IMR-90 (cell line): Measurements from ENCODE around the gene KLHL30. TPM values are rescaled to one million over a fixed set of nuclear protein-coding genes. Genes with fewer than 3 reads are reported as not detected.
A peak's percentile ranks its signal among the peaks of the same experiment; 100 is the strongest.

Experiments
- ATAC-seq: fragments of 200-7000 bp; cut with Tn5 transposase; 2 replicates; pipeline ENCODE4 v1.9.1; 2020; ENCODE audit warnings: low read depth, mild to moderate bottlenecking, moderate library complexity
- BruUV-seq: library from RNA; stranded (reverse); fragments of 400-500 nt; replicated peaks from 2 replicates; lab custom pipeline; 2021; lab: Mats Ljungman, UMichigan
- CTCF ChIA-PET: fragments of 300-600 bp; formaldehyde crosslinking; extraction: SDS; loops from one replicate; lab custom pipeline; 2021; ENCODE audit warnings: antibody characterized with exemption; lab: Yijun Ruan, JAX
- POLR2A ChIA-PET: fragments of 300-600 bp; sonication (Branson Sonifier 250); formaldehyde crosslinking; loops from one replicate; lab custom pipeline; 2022; ENCODE audit warnings: antibody characterized with exemption; ENCODE audit not compliant: unreplicated experiment; lab: Charles Lee
- DNase-seq: peaks from one replicate; pipeline ENCODE4 v3.0.0; 2013
- H2AFZ ChIP-seq: replicated peaks from 2 replicates; pipeline ENCODE3; 2013; ENCODE audit warnings: low read length, mild to moderate bottlenecking; ENCODE audit not compliant: poor library complexity
- H2AK5ac ChIP-seq: 2 replicates; pipeline ENCODE4 v1.6.1; 2013; ENCODE audit warnings: low read depth, low read length, inconsistent platforms
- H2AK9ac ChIP-seq: replicated peaks from 2 replicates; pipeline ENCODE3; 2013; ENCODE audit warnings: mild to moderate bottlenecking, low read depth, low read length, moderate library complexity; ENCODE audit not compliant: poor library complexity
- H2BK120ac ChIP-seq: 2 replicates; pipeline ENCODE4 v1.6.1; 2013; ENCODE audit warnings: low read depth, low read length, inconsistent platforms
- H2BK15ac ChIP-seq: 3 replicates; pipeline ENCODE4 v1.6.1; 2013; ENCODE audit warnings: low read depth, low read length, inconsistent platforms
- H2BK20ac ChIP-seq: 2 replicates; pipeline ENCODE4 v1.6.1; 2013; ENCODE audit warnings: low read depth, mild to moderate bottlenecking, inconsistent platforms, low read length, moderate library complexity
- H2BK5ac ChIP-seq: 2 replicates; pipeline ENCODE4 v1.6.1; 2013; ENCODE audit warnings: mild to moderate bottlenecking, low read depth, low read length, inconsistent platforms; ENCODE audit not compliant: poor library complexity, severe bottlenecking
- H3K14ac ChIP-seq: replicated peaks from 2 replicates; pipeline ENCODE4 v1.6.1; 2013; ENCODE audit warnings: low read depth, low read length, inconsistent platforms
- H3K18ac ChIP-seq: 2 replicates; pipeline ENCODE4 v1.6.1; 2013; ENCODE audit warnings: low read depth, low read length, control low read depth
- H3K23ac ChIP-seq: 2 replicates; pipeline ENCODE4 v1.6.1; 2013; ENCODE audit warnings: low read depth, low read length, inconsistent platforms
- H3K27ac ChIP-seq: 2 replicates; pipeline ENCODE4 v1.5.1; 2013; ENCODE audit warnings: mild to moderate bottlenecking, control low read depth, low read length; ENCODE audit not compliant: insufficient read depth
- H3K27me3 ChIP-seq: 2 replicates; pipeline ENCODE4 v1.6.1; 2013; ENCODE audit warnings: low read length; ENCODE audit not compliant: control insufficient read depth, insufficient read depth
- H3K36me3 ChIP-seq: 2 replicates; pipeline ENCODE4 v1.6.1; 2013; ENCODE audit warnings: low read length, mixed read lengths; ENCODE audit not compliant: control insufficient read depth, insufficient read depth
- H3K4ac ChIP-seq: 2 replicates; pipeline ENCODE4 v1.6.1; 2013; ENCODE audit warnings: low read depth, low read length, inconsistent platforms
- H3K4me1 ChIP-seq: 2 replicates; pipeline ENCODE4 v1.6.1; 2013; ENCODE audit warnings: low read length, mixed read lengths; ENCODE audit not compliant: control insufficient read depth, insufficient read depth
- H3K4me2 ChIP-seq: 2 replicates; pipeline ENCODE4 v1.6.1; 2013; ENCODE audit warnings: low read depth, mild to moderate bottlenecking, control low read depth, low read length, moderate library complexity
- H3K4me3 ChIP-seq: 2 replicates; pipeline ENCODE4 v1.5.1; 2013; ENCODE audit warnings: low read depth, mild to moderate bottlenecking, control low read depth, low read length, moderate library complexity; ENCODE audit not compliant: insufficient read depth
- H3K56ac ChIP-seq: 2 replicates; pipeline ENCODE4 v1.6.1; 2013; ENCODE audit warnings: low read length, inconsistent platforms; ENCODE audit not compliant: insufficient read depth; ENCODE audit errors: extremely low read depth
- H3K79me1 ChIP-seq, 2 experiments: 2 replicates each; pipeline ENCODE4 v1.6.1; 2013; ENCODE audit warnings: low read length in 2 of 2, inconsistent platforms in 1 of 2, low read depth in 1 of 2
- H3K9ac ChIP-seq: 2 replicates; pipeline ENCODE4 v1.6.1; 2013; ENCODE audit warnings: low read depth, low read length, control low read depth
- H3K9me1 ChIP-seq: 2 replicates; pipeline ENCODE4 v1.6.1; 2013; ENCODE audit warnings: low read length, inconsistent platforms; ENCODE audit not compliant: insufficient read depth
- H3K9me3 ChIP-seq: 2 replicates; pipeline ENCODE4 v1.6.1; 2013; ENCODE audit warnings: low read length; ENCODE audit not compliant: control insufficient read depth, insufficient read depth
- H4K20me1 ChIP-seq: 2 replicates; pipeline ENCODE4 v1.6.1; 2013; ENCODE audit warnings: low read length, inconsistent platforms; ENCODE audit not compliant: insufficient read depth
- H4K5ac ChIP-seq: 2 replicates; pipeline ENCODE4 v1.6.1; 2013; ENCODE audit warnings: mild to moderate bottlenecking, low read depth, low read length, control low read depth
- H4K8ac ChIP-seq, 2 experiments: 2 replicates each; pipeline ENCODE4 v1.6.1; 2013; ENCODE audit warnings: low read depth in 2 of 2, low read length in 2 of 2, control low read depth in 1 of 2, inconsistent platforms in 1 of 2
- H4K91ac ChIP-seq: 2 replicates; pipeline ENCODE4 v1.6.1; 2013; ENCODE audit warnings: low read depth, low read length, inconsistent platforms; ENCODE audit not compliant: insufficient read depth
- BHLHE40 ChIP-seq: fragments of 150-350 bp; IDR thresholded peaks from 2 replicates; pipeline ENCODE4 v1.6.1; 2016; ENCODE audit warnings: mild to moderate bottlenecking, low read depth, low read length
- CHD1 ChIP-seq: IDR thresholded peaks from 2 replicates; pipeline ENCODE4 v1.6.1; 2012; ENCODE audit warnings: low read depth, low read length, improper control_type of control experiment
- MAFK ChIP-seq: IDR thresholded peaks from 2 replicates; pipeline ENCODE4 v1.6.1; 2012; ENCODE audit warnings: low read depth, low read length, improper control_type of control experiment
- MAZ ChIP-seq: IDR thresholded peaks from 2 replicates; pipeline ENCODE4 v1.6.1; 2012; ENCODE audit warnings: low read depth, mild to moderate bottlenecking, low read length, improper control_type of control experiment, moderate library complexity, borderline replicate concordance
- NFE2L2 ChIP-seq: fragments of 150-350 bp; IDR thresholded peaks from 2 replicates; pipeline ENCODE4 v1.6.1; 2016; ENCODE audit warnings: low read depth, mild to moderate bottlenecking, low read length
- POLR2A ChIP-seq: IDR thresholded peaks from 2 replicates; pipeline ENCODE4 v1.6.1; 2012; ENCODE audit warnings: mild to moderate bottlenecking, low read depth, low read length
- RAD21 ChIP-seq: IDR thresholded peaks from 2 replicates; pipeline ENCODE4 v1.6.1; 2012; ENCODE audit warnings: low read length, improper control_type of control experiment
- SMC3 ChIP-seq: fragments of 150-350 bp; IDR thresholded peaks from 2 replicates; pipeline ENCODE4 v1.6.1; 2016; ENCODE audit warnings: low read depth, mild to moderate bottlenecking, antibody characterized with exemption, low read length, moderate library complexity
- USF2 ChIP-seq: fragments of 150-350 bp; IDR thresholded peaks from 2 replicates; pipeline ENCODE4 v1.6.1; 2017; ENCODE audit warnings: mild to moderate bottlenecking, antibody characterized with exemption, low read length, low read depth
- WGBS, 2 experiments: methylation state at CpG; one replicate each; pipeline versions ENCODE4 v1.1.5 to v1.1.7; 2013; ENCODE audit warnings: missing lambda C conversion rate in 2 of 2; ENCODE audit not compliant: insufficient read length in 1 of 2; ENCODE audit errors: extremely low coverage in 2 of 2; 5-methylcytosine and 5-hydroxymethylcytosine counted together
- dilution Hi-C: fragments of 300-500 bp; cut with HindIII; formaldehyde crosslinking; loops from one replicate; pipeline ENCODE4 v1.14.3; 2018; ENCODE audit warnings: low sequenced_read_pairs; ENCODE audit not compliant: unreplicated experiment
- in situ Hi-C: fragments of 300-500 bp; cut with MboI; formaldehyde crosslinking; loops from 3 replicates; pipeline ENCODE4 v1.14.3; 2019; ENCODE audit warnings: low sequenced_read_pairs, inconsistent platforms, mixed read lengths
- intact Hi-C: fragments of 100-400 bp; cut with micrococcal nuclease; formaldehyde crosslinking; loops from 2 replicates; pipeline ENCODE4 v1.10.0; 2022
- polyA plus RNA-seq, 3 experiments: library from polyadenylated mRNA; depleted of rRNA; stranded (reverse); fragments of >200 nt; gene quantifications; 2 replicates each; pipeline ENCODE4 v1.2.3, GENCODE V29; 2012; ENCODE audit warnings: low replicate concordance in 1 of 3
- total RNA-seq: library from RNA; depleted of rRNA; stranded (reverse); fragments of >200 nt; gene quantifications from 2 replicates; pipeline ENCODE4 v1.2.3, GENCODE V29; 2012
- TF ChIP-seq, protein P1 (sequence below): fragments of 150-350 bp; IDR thresholded peaks from 2 replicates; pipeline ENCODE4 v1.6.1; 2016; ENCODE audit warnings: low read depth, mild to moderate bottlenecking, low read length, moderate library complexity, borderline replicate concordance
- TF ChIP-seq, protein P2 (sequence below): conservative IDR thresholded peaks from 2 replicates; pipeline ENCODE4 v1.5.1; 2012; ENCODE audit warnings: mild to moderate bottlenecking, low read depth, low read length, improper control_type of control experiment

KLHL30 gene
- total and polyA plus RNA-seq, 2 of the 4 experiments (the other 2 are of a cell fraction): under 0.01 to 0.03 TPM

- DNase-seq: no peak
- H3K4me1 ChIP-seq: peaks cover 4% of the 10 kb centered on the region; the same call in 1 of the 2 replicates
- H4K91ac ChIP-seq: no peak overlapping the region
These were observed 16.8 kb upstream of the KLHL30 start for GRCh38 chr2:238121511-238122286.

More at GRCh38 chr2:238121511-238122286, 16.8 kb upstream of the KLHL30 start:
- TF ChIP-seq MAFK (no peak), NFE2L2 (no peak), SMC3 (no peak), CHD1 (no peak), RAD21 (no peak), USF2 (no peak), MAZ (no peak), BHLHE40 (no peak), POLR2A (no peak)
- TF ChIP-seq, protein P1, sequence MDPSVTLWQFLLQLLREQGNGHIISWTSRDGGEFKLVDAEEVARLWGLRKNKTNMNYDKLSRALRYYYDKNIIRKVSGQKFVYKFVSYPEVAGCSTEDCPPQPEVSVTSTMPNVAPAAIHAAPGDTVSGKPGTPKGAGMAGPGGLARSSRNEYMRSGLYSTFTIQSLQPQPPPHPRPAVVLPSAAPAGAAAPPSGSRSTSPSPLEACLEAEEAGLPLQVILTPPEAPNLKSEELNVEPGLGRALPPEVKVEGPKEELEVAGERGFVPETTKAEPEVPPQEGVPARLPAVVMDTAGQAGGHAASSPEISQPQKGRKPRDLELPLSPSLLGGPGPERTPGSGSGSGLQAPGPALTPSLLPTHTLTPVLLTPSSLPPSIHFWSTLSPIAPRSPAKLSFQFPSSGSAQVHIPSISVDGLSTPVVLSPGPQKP: no peak
- TF ChIP-seq, protein P2, sequence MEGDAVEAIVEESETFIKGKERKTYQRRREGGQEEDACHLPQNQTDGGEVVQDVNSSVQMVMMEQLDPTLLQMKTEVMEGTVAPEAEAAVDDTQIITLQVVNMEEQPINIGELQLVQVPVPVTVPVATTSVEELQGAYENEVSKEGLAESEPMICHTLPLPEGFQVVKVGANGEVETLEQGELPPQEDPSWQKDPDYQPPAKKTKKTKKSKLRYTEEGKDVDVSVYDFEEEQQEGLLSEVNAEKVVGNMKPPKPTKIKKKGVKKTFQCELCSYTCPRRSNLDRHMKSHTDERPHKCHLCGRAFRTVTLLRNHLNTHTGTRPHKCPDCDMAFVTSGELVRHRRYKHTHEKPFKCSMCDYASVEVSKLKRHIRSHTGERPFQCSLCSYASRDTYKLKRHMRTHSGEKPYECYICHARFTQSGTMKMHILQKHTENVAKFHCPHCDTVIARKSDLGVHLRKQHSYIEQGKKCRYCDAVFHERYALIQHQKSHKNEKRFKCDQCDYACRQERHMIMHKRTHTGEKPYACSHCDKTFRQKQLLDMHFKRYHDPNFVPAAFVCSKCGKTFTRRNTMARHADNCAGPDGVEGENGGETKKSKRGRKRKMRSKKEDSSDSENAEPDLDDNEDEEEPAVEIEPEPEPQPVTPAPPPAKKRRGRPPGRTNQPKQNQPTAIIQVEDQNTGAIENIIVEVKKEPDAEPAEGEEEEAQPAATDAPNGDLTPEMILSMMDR: no peak
- no peak overlapping the region for H2AK5ac ChIP-seq
- H2BK120ac ChIP-seq: no peak overlapping the region
- H3K23ac ChIP-seq: no peak overlapping the region
- H2AFZ ChIP-seq: peak overlapping the region; percentile 14
- H3K27me3 ChIP-seq: peaks cover 33% of the 10 kb centered on the region
- no peak overlapping the region for H3K27ac ChIP-seq
- peaks cover 5% of the 10 kb centered on the region; the same call in 1 of the 2 replicates for H3K9me1 ChIP-seq
- no peaks in the 10 kb centered on the region for H4K20me1 ChIP-seq
- WGBS, 2 experiments: 86% methylated on average over 13 of the region's 27 CpGs; no CpG with 5 or more reads in 1 of the 2 experiments
- no TSS peak for BruUV-seq
- H4K5ac ChIP-seq: no peak overlapping the region
- dilution Hi-C loops (no loop called here), in situ Hi-C loops (no loop called here), intact Hi-C loops (loop anchor here (5.0 kb wide), 1 partner anchor 264 kb away; the partner anchor contains the start of gene RAMP1)
- H3K36me3 ChIP-seq: no peaks in the 10 kb centered on the region
- no peak overlapping the region for H3K4me2 ChIP-seq
- H2BK15ac ChIP-seq: no peak overlapping the region
- no peak for ATAC-seq
- H3K14ac ChIP-seq: no peak overlapping the region
- no peak overlapping the region for H3K18ac ChIP-seq
- H3K4me3 ChIP-seq: no peak overlapping the region
- H2BK20ac ChIP-seq: no peak overlapping the region
- H3K4ac ChIP-seq: no peak overlapping the region
- CTCF ChIA-PET: no interaction called here
- H2BK5ac ChIP-seq: no peak overlapping the region
- no peak overlapping the region for H3K9ac ChIP-seq
- H3K9me3 ChIP-seq: no peaks in the 10 kb centered on the region
- POLR2A ChIA-PET: no interaction called here
- no peak overlapping the region for H3K56ac ChIP-seq
- H2AK9ac ChIP-seq: no peak overlapping the region
- no peaks in the 10 kb centered on the region for H3K79me1 ChIP-seq
- H4K8ac ChIP-seq: no peak overlapping the region
